ENCODE results near the gene AGPAT4.

Gene AGPAT4

GRCh38 chr6:161166176-161166575, 107.7 kb downstream of the AGPAT4 start:
- DNase-seq (ENCODE audit: low read depth), result no peak

GRCh38 chr6:161164182-161164625, 109.7 kb downstream of the AGPAT4 start:
- no peak for DNase-seq (ENCODE audit: low read depth)

- DNase-seq (ENCODE audit: low read depth), result no peak
Observed at GRCh38 chr6:161163466-161164181, 110.2 kb downstream of the AGPAT4 start.

- no peak for DNase-seq (ENCODE audit: low read depth)
Observed at GRCh38 chr6:161162722-161163121, 111.1 kb downstream of the AGPAT4 start.

GRCh38 chr6:161161889-161162624, 111.8 kb downstream of the AGPAT4 start:
- no peak for DNase-seq (ENCODE audit: low read depth)

- no peak for DNase-seq (ENCODE audit: low read depth)
Observed at GRCh38 chr6:161161121-161161520, 112.7 kb downstream of the AGPAT4 start.

- DNase-seq (ENCODE audit: low read depth), result no peak
Observed at GRCh38 chr6:161154796-161155335, 119.0 kb downstream of the AGPAT4 start.

GRCh38 chr6:161153725-161154124, 120.1 kb downstream of the AGPAT4 start:
- no peak for DNase-seq (ENCODE audit: low read depth)

- DNase-seq (ENCODE audit: low read depth), result no peak
Observed at GRCh38 chr6:161152907-161153662, 120.8 kb downstream of the AGPAT4 start.

- DNase-seq (ENCODE audit: low read depth), result no peak
Observed at GRCh38 chr6:161152527-161152862, 121.4 kb downstream of the AGPAT4 start.

GRCh38 chr6:161151660-161152526, 122.0 kb downstream of the AGPAT4 start:
- no peak for DNase-seq (ENCODE audit: low read depth)

GRCh38 chr6:161151059-161151645, 122.7 kb downstream of the AGPAT4 start:
- no peak for DNase-seq (ENCODE audit: low read depth)

GRCh38 chr6:161150566-161150965, 123.3 kb downstream of the AGPAT4 start:
- DNase-seq (ENCODE audit: low read depth), result no peak

GRCh38 chr6:161150136-161150535, 123.7 kb downstream of the AGPAT4 start:
- DNase-seq (ENCODE audit: low read depth), result no peak

- no peak for DNase-seq (ENCODE audit: low read depth)
Observed at GRCh38 chr6:161143663-161144430, 130.0 kb downstream of the AGPAT4 start.

- DNase-seq (ENCODE audit: low read depth), result no peak
Observed at GRCh38 chr6:161142957-161143296, 130.9 kb downstream of the AGPAT4 start.

- no peak for DNase-seq (ENCODE audit: low read depth)
Observed at GRCh38 chr6:161141173-161141572, 132.7 kb downstream of the AGPAT4 start.

GRCh38 chr6:161140554-161140875, 133.3 kb downstream of the AGPAT4 start:
- no peak for DNase-seq (ENCODE audit: low read depth)

- no peak for DNase-seq (ENCODE audit: low read depth)
Observed at GRCh38 chr6:161139766-161140553, 133.9 kb downstream of the AGPAT4 start.

GRCh38 chr6:161139304-161139765, 134.5 kb downstream of the AGPAT4 start:
- DNase-seq (ENCODE audit: low read depth), result no peak
